ENCODE measurements around the gene JUND. TPM values are rescaled to one million over a fixed set of nuclear protein-coding genes. Genes with fewer than 3 reads are reported as not detected.
A peak's percentile ranks its signal among the peaks of the same experiment; 100 is the strongest.

The JUND gene
- total RNA-seq, 1 donor from 2014 or later = 129 TPM

DNA sequence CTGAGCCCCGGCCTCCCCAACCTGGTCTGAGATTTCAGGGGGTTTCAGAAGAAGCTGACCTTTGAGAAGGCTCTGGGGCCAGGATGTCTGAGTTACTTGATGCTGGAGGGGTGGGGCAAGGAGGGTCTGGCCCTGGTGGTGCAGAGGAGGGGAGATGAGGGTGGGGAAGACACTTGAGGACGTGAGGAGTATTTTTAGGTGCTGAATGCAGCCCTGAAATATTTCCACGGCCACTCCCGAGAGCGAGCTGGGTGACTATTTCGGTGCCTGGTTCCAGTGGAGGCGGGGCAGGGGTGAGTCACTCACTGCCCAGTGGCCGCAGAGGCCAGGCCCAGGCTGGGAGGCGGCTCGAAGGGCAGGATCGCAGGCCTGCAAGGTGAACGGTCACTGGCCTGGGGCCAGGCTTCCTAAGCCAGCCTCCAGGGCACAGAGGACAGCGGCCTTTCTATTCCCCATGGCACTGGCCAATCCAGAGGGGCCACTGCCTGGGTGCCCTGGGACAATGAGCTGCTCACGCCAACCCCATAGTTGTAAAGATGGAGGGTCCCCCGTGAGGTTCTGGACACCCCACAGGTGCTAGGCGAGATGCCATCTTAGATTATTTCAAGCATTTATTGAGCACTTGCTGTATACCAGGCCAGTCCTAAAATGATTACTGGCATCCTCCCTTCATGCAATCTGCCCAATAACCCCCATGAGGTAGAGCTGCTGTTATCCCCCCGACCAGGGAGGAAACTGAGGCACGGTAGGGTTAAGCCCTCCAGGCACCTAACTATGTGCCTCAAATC lies 19.7 kb upstream of the JUND start:
- Mint-ChIP-seq H3K36me3 (ENCODE audit: low read depth, unreplicated experiment) (no peaks in the 10 kb centered on the region), H3K27ac (ENCODE audit: unreplicated experiment) (no peak overlapping the region), H3K9me3 (ENCODE audit: unreplicated experiment) (no peaks in the 10 kb centered on the region), H3K27me3 (ENCODE audit: unreplicated experiment) (peaks cover 11% of the 10 kb centered on the region), H3K4me3 (ENCODE audit: unreplicated experiment) (no peak overlapping the region), H3K4me1 (ENCODE audit: unreplicated experiment) (peaks cover 20% of the 10 kb centered on the region)
- no peak for DNase-seq (ENCODE audit: low spot score)
- TF ChIP-seq, protein P1, sequence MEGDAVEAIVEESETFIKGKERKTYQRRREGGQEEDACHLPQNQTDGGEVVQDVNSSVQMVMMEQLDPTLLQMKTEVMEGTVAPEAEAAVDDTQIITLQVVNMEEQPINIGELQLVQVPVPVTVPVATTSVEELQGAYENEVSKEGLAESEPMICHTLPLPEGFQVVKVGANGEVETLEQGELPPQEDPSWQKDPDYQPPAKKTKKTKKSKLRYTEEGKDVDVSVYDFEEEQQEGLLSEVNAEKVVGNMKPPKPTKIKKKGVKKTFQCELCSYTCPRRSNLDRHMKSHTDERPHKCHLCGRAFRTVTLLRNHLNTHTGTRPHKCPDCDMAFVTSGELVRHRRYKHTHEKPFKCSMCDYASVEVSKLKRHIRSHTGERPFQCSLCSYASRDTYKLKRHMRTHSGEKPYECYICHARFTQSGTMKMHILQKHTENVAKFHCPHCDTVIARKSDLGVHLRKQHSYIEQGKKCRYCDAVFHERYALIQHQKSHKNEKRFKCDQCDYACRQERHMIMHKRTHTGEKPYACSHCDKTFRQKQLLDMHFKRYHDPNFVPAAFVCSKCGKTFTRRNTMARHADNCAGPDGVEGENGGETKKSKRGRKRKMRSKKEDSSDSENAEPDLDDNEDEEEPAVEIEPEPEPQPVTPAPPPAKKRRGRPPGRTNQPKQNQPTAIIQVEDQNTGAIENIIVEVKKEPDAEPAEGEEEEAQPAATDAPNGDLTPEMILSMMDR (IDR thresholded peaks at IDR 0.05; ENCODE audit: unreplicated experiment) = no peak

DNA sequence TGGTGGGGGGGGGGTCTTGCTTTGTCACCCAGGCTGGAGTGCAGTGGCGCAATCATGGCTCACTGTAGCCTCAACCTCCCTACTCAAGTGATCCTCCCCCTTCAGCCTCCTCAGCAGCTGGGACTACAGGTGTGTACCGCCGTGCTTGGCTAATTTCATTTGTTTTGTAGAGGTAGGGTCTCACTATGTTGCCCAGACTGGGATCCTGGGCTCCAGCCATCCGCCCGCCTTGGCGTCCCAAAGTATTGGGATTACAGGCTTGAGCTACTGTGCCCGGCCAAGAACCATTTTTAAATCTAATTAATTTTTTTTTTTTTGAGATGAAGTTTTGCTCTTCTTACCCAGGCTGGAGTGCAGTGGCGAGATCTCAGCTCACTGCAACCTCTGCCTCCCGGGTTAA lies 18.2 kb upstream of the JUND start:
- Mint-ChIP-seq H3K36me3 (ENCODE audit: low read depth, unreplicated experiment) (no peaks in the 10 kb centered on the region), H3K4me3 (ENCODE audit: unreplicated experiment) (no peak overlapping the region), H3K27ac (ENCODE audit: unreplicated experiment) (no peak overlapping the region), H3K4me1 (ENCODE audit: unreplicated experiment) (peaks cover 15% of the 10 kb centered on the region), H3K9me3 (ENCODE audit: unreplicated experiment) (no peaks in the 10 kb centered on the region), H3K27me3 (ENCODE audit: unreplicated experiment) (peaks cover 13% of the 10 kb centered on the region)
- TF ChIP-seq, protein P1 (IDR thresholded peaks at IDR 0.05; ENCODE audit: unreplicated experiment) = no peak
- no peak for DNase-seq (ENCODE audit: low spot score)

DNA sequence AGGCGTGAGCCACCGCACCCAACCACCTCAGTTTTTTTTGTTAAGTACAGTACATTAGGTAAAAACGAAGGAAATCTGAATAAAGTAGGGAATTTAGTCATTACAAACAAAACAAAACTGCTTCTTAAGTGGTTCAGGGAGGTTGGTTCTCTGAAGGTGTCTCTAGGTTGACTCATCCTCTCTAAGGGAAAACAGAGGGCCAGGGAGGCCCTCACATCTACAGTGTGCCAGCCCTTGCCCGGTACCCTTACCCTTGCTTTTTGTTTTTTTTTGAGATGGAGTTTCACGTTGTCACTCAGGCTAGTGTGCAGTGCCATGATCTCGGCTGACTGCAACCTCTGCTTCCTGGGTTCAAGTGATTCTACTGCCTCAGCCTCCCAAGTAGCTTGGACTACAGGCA lies 17.2 kb upstream of the JUND start:
- no peak overlapping the region for H3K4me3 Mint-ChIP-seq (ENCODE audit: unreplicated experiment)
- no peaks in the 10 kb centered on the region for H3K36me3 Mint-ChIP-seq (ENCODE audit: low read depth, unreplicated experiment)
- peaks cover 9% of the 10 kb centered on the region for H3K27me3 Mint-ChIP-seq (ENCODE audit: unreplicated experiment)

DNA sequence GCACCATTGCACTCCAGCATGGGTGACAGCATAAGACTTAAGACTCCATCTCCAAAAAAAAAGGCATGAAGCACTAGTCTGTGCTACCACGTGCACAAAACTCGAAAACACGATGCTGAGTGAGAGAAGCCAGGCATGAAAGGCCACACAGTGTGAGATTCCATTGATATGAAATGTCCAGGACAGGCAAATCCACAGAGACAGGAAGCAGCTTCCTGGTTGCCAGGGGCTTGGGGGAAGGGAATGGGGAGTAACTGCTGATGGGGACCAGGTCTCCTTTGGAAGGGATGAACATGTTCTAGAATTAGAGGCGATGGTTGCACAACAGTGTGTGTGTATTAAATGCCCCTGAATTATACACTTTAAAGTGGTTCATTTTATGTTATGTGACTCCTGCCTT lies 15.9 kb upstream of the JUND start:
- no peak for DNase-seq (ENCODE audit: low spot score)
- Mint-ChIP-seq H3K27me3 (ENCODE audit: unreplicated experiment) (peaks cover 10% of the 10 kb centered on the region), H3K36me3 (ENCODE audit: low read depth, unreplicated experiment) (no peaks in the 10 kb centered on the region), H3K4me3 (ENCODE audit: unreplicated experiment) (no peak overlapping the region), H3K9me3 (ENCODE audit: unreplicated experiment) (no peaks in the 10 kb centered on the region), H3K27ac (ENCODE audit: unreplicated experiment) (no peak overlapping the region), H3K4me1 (ENCODE audit: unreplicated experiment) (peaks cover 10% of the 10 kb centered on the region)
- TF ChIP-seq, protein P1 (IDR thresholded peaks at IDR 0.05; ENCODE audit: unreplicated experiment) = no peak

More for the DNA sequence above, 17.2 kb upstream of the JUND start:
- Mint-ChIP-seq H3K9me3 (ENCODE audit: unreplicated experiment) (no peaks in the 10 kb centered on the region), H3K27ac (ENCODE audit: unreplicated experiment) (no peak overlapping the region), H3K4me1 (ENCODE audit: unreplicated experiment) (peaks cover 8% of the 10 kb centered on the region)
- TF ChIP-seq, protein P1 (IDR thresholded peaks at IDR 0.05; ENCODE audit: unreplicated experiment) = no peak
- no peak for DNase-seq (ENCODE audit: low spot score)

DNA sequence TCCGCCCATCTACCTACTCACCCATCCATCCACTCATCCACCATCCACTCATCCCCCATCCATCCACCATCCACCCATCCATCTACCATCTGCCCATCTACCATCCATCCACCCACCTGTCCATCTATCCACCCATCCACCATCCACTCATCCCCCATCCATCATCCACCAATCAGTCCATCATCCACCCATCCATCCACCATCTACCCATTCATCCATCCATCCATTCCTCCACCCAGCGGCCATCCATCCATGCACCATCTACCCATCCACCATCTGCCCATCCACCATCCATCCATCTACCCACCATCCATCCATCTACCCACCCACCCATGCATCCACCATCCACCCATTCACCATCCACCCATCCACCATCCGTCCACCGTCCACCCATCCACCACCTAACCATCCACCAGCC lies 13.6 kb upstream of the JUND start:
- TF ChIP-seq, protein P1 (IDR thresholded peaks at IDR 0.05; ENCODE audit: unreplicated experiment) = no peak
- Mint-ChIP-seq H3K4me3 (ENCODE audit: unreplicated experiment) (peak overlapping the region; percentile 34), H3K27ac (ENCODE audit: unreplicated experiment) (no peak overlapping the region), H3K36me3 (ENCODE audit: low read depth, unreplicated experiment) (peaks cover 3% of the 10 kb centered on the region), H3K4me1 (ENCODE audit: unreplicated experiment) (peaks cover 12% of the 10 kb centered on the region), H3K9me3 (ENCODE audit: unreplicated experiment) (no peaks in the 10 kb centered on the region), H3K27me3 (ENCODE audit: unreplicated experiment) (peaks cover 14% of the 10 kb centered on the region)
- DNase-seq (ENCODE audit: low spot score) = no peak
